Measurements from ENCODE around the gene MUTYH.

MUTYH gene

DNA sequence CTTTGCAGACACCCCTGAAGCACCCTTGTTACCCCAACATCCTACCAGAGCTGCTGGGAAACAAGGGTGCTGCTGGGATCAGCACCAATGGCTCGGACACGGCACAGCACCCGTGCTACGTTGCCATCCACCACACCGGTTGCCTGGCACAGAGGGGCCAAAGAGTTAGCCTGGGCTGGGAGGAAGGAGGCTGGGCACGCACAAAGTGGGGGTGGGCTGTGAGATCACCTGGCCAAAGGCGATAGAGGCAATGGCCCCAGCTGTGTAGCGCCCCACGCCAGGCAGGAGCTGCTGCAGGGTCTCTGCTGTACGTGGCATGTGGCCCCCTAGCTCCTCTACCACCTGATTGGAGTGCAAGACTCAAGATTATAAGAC lies 7.9 kb downstream of the MUTYH start:
- TF ChIP-seq, protein P1, sequence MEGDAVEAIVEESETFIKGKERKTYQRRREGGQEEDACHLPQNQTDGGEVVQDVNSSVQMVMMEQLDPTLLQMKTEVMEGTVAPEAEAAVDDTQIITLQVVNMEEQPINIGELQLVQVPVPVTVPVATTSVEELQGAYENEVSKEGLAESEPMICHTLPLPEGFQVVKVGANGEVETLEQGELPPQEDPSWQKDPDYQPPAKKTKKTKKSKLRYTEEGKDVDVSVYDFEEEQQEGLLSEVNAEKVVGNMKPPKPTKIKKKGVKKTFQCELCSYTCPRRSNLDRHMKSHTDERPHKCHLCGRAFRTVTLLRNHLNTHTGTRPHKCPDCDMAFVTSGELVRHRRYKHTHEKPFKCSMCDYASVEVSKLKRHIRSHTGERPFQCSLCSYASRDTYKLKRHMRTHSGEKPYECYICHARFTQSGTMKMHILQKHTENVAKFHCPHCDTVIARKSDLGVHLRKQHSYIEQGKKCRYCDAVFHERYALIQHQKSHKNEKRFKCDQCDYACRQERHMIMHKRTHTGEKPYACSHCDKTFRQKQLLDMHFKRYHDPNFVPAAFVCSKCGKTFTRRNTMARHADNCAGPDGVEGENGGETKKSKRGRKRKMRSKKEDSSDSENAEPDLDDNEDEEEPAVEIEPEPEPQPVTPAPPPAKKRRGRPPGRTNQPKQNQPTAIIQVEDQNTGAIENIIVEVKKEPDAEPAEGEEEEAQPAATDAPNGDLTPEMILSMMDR (IDR thresholded peaks at IDR 0.05; ENCODE audit: borderline replicate concordance, control extremely low read depth, extremely low read depth, insufficient read depth, missing control alignments) = no peak

DNA sequence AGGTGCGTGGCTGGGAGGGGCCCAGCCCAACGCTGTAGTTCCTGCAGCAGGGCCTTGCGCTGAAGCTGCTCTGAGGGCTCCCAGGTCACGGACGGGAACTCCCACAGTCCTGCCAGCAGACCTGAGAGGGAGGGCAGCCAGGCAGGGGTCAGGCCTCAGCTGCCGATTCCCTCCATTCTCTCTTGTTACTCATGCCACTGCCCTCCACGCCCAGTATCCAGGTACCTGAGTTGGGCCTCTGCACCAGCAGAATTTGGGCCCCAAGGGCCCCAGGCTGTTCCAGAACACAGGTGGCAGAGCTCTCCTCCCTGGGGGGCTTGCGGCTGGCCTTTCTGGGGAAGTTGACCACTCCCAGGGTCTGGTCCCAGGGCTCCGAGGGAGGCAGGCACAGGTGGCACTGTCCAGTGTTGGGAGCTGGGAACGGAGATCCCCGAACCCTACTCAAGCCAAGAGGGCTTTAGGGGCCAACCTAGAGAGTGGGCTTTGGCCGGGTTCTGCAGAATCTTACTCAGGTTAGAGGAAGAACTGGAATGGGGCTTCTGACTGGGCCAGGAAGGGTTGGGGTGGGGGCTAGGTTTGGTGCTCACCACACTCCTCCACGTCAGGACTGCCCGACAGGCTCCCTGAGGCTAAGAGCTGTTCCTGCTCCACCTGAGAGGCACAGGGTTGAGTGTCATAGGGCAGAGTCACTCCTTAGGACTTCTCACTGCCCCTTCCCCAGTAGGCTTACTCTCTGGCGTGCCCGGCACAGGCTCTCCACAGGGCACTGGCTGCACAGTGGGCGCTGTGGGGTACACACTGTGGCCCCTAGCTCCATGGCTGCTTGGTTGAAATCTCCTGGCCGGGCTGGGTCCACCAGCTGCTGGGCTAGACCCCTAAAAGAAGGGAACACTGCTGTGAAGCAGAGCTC lies 8.5 kb downstream of the MUTYH start:
- DNase-seq (ENCODE audit: low spot score) = no peak
- in situ Hi-C loops (cut with MboI; ENCODE audit: low sequenced_read_pairs, unreplicated experiment) = no loop called here

More for the DNA sequence above, 7.9 kb downstream of the MUTYH start:
- no peak for DNase-seq (ENCODE audit: low spot score)
- in situ Hi-C loops (cut with MboI; ENCODE audit: low sequenced_read_pairs, unreplicated experiment) = no loop called here

DNA sequence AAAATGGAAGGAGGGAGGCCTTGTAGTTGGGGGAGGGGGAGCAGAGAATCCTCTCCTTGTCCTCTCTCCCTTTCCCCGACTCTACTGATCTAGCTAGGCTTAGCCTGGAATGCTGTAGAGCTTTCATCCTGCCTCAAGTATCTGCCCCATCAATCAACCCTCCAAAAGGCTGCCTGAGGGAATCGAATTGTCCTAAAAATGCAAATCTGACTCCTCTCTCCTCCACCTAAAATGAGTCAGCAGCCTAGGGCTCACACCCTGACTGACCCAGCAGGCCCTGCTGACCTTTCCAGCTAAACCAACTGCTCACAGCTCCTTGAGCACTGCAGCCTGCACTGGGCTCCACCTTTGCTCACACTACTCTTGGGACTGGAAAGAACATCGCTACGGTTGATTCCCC lies 10.8 kb downstream of the MUTYH start:
- TF ChIP-seq, protein P1 (IDR thresholded peaks at IDR 0.05; ENCODE audit: borderline replicate concordance, control extremely low read depth, extremely low read depth, insufficient read depth, missing control alignments) = no peak
- no peak for DNase-seq (ENCODE audit: low spot score)
- in situ Hi-C loops (cut with MboI; ENCODE audit: low sequenced_read_pairs, unreplicated experiment) = no loop called here

More for the DNA sequence above, 8.5 kb downstream of the MUTYH start:
- TF ChIP-seq, protein P1 (IDR thresholded peaks at IDR 0.05; ENCODE audit: borderline replicate concordance, control extremely low read depth, extremely low read depth, insufficient read depth, missing control alignments) = no peak

DNA sequence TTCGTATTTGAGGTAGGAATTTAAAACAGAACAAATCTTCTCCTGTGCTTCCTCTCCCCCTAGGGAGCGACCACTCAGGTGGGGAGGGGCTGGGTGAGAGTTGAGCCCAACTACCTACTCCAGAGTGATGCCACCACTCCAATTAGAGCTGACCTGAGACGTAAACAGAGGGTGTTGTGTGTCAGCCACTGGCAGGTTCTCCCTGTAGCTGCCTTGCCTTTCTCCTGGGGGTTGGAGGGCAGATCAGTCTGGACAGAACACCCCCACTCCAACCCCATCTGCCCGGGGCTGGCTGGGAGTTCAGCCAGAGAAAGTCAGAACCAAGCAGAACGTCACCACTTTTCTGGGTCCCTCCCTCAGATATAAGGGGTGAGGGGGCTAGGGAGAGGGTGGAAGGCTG lies 11.6 kb downstream of the MUTYH start:
- TF ChIP-seq, protein P1 (IDR thresholded peaks at IDR 0.05; ENCODE audit: borderline replicate concordance, control extremely low read depth, extremely low read depth, insufficient read depth, missing control alignments) = no peak
- in situ Hi-C loops (cut with MboI; ENCODE audit: low sequenced_read_pairs, unreplicated experiment) = no loop called here
- no peak for DNase-seq (ENCODE audit: low spot score)

DNA sequence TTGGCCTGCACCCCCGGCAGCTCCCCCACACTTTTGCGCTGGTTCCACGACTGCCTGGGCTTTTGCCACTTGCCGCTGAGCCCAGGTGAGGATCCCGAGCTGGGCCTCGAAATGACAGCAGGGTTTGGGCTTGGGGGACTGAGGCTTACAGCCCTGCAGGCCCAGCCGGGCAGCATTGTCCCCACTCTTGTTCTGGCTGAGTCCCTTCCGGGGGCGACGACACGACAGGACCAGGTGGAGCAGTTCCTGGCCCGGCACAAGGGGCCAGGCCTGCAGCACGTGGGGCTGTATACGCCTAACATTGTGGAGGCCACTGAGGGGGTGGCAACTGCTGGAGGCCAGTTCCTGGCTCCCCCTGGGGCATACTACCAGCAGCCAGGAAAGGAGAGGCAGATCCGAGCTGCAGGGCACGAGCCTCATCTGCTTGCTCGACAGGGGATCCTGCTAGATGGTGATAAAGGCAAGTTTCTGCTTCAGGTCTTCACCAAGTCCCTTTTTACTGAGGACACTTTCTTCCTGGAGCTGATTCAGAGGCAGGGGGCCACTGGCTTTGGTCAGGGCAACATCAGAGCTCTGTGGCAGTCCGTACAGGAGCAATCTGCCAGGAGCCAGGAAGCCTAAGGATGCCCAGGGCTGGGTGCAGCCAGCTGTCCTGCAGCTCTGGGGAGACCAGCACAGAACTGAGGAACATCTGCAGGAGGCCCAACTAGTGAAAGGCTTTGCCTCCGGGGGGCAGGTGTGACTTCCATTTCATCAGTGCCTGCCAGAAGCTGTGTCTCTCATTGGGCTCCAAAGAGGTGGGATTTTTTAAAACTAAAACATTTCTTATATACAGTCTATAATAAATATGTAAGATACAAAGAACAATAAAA lies 12.4 kb downstream of the MUTYH start:
- DNase-seq (ENCODE audit: low spot score) = peak; percentile 58
- TF ChIP-seq, protein P1 (IDR thresholded peaks at IDR 0.05; ENCODE audit: borderline replicate concordance, control extremely low read depth, extremely low read depth, insufficient read depth, missing control alignments) = no peak
- in situ Hi-C loops (cut with MboI; ENCODE audit: low sequenced_read_pairs, unreplicated experiment) = no loop called here

All from GM13976 (cell line).